NCI-H345 (cell line): Measurements from ENCODE around the gene NACAD.

ENCODE experiments used
- DNase-seq: peaks from one replicate; lab custom pipeline; 2025; lab: John Stamatoyannopoulos, UW

The NACAD gene

GRCh38 chr7:45088146-45088701, 545 bp downstream of the NACAD start:
- DNase-seq, result no peak

- DNase-seq, result no peak
Observed at GRCh38 chr7:45087301-45088145, 1.2 kb downstream of the NACAD start.

- DNase-seq, result no peak
Observed at GRCh38 chr7:45086331-45087065, 2.3 kb downstream of the NACAD start.

DNA sequence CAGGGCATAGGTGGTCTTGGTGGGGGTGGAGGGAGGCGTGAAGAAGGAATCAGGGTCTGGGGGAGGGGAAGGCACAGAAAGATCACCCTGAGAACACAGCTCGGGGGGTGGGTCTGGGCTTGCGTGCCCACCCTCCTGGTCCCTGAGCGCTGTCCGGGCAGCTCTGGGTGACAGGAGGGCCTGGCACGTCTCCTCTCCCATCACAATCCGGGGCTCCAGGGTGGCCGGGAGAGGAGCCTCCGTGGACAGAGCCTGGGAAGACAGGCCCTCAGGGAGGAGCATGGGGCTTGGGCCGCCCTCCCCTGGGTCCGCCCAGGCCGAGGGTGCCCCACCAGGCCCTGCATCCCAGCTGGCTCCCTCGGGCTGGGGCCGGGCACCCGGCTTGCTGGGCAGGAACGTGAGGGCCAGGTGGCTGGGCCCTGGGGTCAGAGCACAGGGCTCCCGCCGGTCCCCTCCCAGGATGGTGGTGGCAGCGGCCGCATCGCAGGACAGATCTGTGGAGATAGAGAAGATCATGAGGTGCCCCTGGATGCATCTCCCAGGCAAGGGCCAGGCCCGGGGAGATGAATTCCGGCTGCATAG, 3.1 kb downstream of the NACAD start:
- no peak for DNase-seq

DNA sequence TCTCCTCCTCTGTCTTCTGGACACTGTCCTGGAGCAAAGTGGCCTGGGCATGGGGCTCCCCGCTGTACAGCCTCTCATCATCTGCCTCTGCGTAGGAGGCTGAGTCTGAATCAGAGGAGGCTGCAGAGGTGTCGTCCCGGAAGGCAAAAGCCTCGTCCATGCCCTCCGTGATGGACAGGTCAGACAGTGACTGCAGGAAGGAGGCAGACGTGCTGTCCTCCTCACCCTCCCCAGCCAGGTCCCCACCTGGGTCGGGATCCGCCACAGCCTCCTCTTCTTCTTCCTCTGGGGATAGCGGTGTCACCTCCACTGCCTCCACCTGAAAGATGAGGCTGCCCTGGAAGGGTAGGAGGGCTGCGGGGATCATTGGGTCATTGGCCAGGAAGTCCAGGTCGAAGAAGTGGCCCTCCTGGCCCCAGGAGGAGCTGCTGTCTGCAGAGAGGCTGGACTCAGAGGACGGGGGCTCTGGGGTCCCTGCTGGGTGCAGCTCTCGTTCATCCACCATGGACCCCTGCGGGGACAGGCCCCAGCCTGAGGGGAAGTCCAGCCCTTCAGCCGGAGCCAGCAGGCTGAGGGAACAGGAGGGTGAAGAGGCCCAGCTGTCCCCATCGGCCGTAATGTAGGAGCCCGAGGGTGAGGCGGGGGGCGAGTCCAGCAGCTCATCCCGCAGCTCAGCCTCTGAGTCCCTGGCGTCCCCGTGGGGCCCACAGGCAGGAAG, 3.7 kb downstream of the NACAD start:
- DNase-seq, result no peak

- DNase-seq, result no peak
Observed at GRCh38 chr7:45084336-45084735, 4.4 kb downstream of the NACAD start.

DNA sequence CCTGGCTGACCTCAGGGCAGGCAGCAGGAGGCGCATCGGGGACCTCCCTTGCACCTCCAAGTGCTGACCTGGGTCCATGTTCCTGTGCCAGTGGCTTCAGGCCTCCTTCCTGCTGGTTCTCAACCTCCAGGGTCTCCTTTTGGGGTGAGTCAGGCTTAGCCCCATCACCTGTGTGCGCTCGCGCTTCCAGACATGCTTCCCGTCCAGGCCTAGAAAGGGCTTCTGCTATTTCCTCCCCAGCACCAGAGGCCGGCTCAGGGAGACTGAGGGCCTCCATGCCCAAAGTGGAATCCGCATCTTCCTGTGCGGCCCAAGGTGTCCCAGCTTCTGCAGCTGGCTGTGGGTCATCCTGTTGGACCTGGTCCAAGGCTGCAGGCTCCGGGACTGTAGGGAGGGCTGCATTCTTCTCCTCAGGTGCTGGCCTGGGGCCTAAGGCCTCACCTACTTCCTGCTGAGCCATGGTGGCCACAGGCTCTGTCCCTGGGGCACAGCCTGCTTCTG, 5.9 kb downstream of the NACAD start:
- no peak for DNase-seq

- DNase-seq, result no peak
Observed at GRCh38 chr7:45082031-45082830, 6.5 kb downstream of the NACAD start.

DNA sequence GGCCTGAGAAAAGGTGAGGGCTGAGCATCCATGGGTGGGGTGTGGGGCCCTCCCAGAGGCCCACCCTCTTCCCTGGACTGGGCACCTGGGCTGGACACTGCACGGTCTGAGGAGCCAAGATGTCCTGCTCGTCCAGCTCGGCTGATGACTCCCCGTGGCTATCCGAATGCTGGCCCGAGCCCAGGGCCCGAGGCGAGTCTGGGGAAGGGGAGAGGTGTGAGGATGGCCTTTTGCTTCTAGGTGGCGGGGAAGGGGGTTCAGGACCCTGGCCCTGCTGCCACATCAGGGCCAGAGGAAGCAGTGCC, 7.1 kb downstream of the NACAD start:
- no peak for DNase-seq

GRCh38 chr7:45080958-45081669, 7.7 kb downstream of the NACAD start:
- no peak for DNase-seq

DNA sequence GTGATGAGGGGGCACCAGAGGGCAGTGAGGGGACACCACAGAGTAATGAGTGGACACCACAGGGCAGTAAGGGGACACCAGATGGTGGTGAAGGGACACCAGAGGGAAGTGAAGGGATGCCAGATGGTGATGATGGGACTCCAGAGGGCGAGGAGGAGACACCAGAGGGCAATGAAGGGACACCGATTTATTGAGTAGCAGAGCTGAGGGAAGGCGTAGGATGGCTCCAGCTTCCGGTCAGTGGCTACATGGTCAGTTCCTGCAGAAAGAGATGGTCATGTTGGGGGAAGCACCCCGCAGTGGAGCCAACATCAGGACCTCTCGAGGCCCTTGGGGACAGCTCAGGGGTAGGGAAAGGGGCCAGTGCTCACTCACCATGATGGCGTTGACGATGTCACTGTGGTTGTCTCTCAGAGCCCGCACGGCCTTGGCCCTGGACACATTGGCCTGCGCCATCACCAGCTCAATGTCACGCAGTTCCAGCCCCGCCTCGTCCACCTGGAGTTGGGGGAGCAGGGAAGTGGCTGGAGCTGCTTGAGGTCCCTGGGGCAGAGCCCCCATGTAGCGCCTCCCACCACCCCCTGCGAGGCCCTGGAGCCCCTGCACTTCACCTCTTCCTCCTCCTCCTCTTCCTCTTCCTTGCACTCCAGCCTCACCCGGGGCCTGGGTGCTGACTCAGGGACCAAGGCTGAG, 8.4 kb downstream of the NACAD start:
- DNase-seq, result no peak

GRCh38 chr7:45078125-45078681, 10.6 kb downstream of the NACAD start:
- no peak for DNase-seq

DNA sequence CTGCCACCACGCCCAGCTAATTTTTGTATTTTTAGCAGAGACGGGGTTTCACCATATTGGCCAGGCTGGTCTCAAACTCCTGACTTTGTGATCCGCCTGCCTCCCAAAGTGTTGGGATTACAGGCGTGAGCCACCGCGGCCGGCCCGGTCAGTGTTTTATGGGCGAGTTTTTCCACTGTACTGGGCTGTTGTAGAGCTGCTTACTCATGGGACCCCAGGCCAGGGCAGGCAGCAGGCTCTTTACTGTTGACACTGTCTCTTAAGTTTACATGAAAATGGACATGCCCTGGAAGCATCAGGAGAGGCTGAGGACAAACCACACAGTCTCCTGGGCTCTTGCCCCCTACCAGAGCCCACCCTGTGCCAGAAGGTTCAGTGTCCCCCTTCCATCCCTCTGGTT, 11.2 kb downstream of the NACAD start:
- no peak for DNase-seq

DNA sequence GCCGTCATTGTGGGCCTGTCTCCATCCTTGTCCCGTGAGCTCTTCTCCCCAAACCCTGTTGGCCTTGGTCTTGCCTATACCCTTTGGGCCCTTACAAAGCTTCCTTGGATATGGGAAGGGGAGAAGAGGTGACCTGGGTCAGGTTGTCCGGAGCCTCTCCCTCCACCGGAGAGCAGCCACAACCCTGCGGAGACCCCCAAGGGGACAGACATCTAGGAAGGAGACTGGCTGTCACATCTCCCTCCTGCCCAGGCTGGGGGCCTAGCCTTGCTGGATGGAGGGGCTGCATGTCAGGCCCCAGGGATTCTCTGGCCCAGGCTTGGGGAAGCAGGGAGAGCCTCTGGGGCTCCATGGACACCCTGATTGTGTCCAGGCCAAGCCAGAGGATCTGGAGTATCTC, 11.8 kb downstream of the NACAD start:
- DNase-seq, result no peak

GRCh38 chr7:45075871-45076796, 12.6 kb downstream of the NACAD start:
- DNase-seq, result no peak

GRCh38 chr7:45075355-45075644, 13.5 kb downstream of the NACAD start:
- DNase-seq, result no peak

DNA sequence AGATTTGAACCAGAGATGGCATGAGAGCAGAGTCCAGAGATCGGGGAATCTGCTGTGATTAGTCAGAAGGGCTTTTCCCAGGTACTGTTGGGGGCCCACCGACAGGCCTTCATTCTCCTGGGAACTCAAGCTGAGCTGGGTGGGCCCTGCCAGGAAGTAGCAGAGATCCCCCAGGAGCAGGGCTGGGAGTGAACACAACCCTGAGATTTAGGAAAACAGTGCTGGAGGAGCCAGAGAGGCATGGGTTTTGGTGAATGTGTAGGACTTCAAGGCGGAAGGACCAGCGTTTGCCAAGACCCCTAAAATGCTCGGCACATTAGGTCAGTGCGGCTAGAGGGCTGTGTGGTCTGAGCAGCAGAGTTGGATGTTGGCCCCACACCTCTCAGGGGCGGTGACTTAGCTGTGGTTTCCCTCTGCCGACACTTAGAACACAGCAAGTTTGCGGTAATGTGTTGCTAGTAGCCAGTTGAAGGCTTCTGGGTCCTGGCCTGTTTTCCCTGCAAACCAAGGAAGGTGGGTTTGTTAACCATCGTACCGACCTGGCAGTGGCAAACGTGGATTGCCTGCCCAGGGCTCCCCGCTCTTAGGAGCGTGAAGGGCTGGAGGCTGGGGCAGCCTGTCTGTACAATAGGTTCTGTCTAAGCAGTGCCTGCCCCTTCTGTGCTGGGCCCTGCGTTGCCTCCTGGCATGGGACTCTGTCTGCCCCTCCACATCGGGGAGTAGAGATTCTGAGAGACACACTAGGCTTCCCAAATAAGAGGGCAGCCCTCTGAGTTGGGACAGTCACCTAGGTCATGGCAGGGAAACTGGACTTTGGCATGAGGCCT, 14.0 kb downstream of the NACAD start:
- no peak for DNase-seq
